Chondrocyte (in vitro differentiated cells): Measurements from ENCODE around the gene PDCD10. TPM values are rescaled to one million over a fixed set of nuclear protein-coding genes. Genes with fewer than 3 reads are reported as not detected.
A peak's percentile ranks its signal among the peaks of the same experiment; 100 is the strongest.

ENCODE experiments used
- DNase-seq: peaks from one replicate; pipeline ENCODE4 v3.0.0; 2021; ENCODE audit warnings: mixed read lengths, low spot score
- H3K27ac Mint-ChIP-seq: one replicate; pipeline ENCODE4 v1.8.0; 2021; ENCODE audit warnings: mild to moderate bottlenecking, moderate library complexity, mixed read lengths; ENCODE audit not compliant: unreplicated experiment
- H3K27me3 Mint-ChIP-seq: 2 replicates; pipeline ENCODE4 v1.8.0; 2021; ENCODE audit warnings: low read depth, mixed read lengths
- H3K36me3 Mint-ChIP-seq: 2 replicates; pipeline ENCODE4 v1.8.0; 2021; ENCODE audit warnings: low read depth, mixed read lengths
- H3K4me1 Mint-ChIP-seq: 2 replicates; pipeline ENCODE4 v1.8.0; 2021; ENCODE audit warnings: low read depth, mild to moderate bottlenecking, mixed read lengths
- H3K4me3 Mint-ChIP-seq: one replicate; pipeline ENCODE4 v1.8.0; 2021; ENCODE audit warnings: mild to moderate bottlenecking, moderate library complexity, mixed read lengths; ENCODE audit not compliant: unreplicated experiment
- H3K9me3 Mint-ChIP-seq: 2 replicates; pipeline ENCODE4 v1.8.0; 2021; ENCODE audit warnings: low read depth, mixed read lengths
- CTCF ChIP-seq: fragments of 200-600 bp; sonication (generic); IDR thresholded peaks from 2 replicates; pipeline ENCODE4 v1.5.0; 2021; ENCODE audit warnings: antibody characterized with exemption, mild to moderate bottlenecking, moderate library complexity
- long read RNA-seq: library from polyadenylated mRNA; stranded (forward); transcript quantifications from one replicate; pipeline ENCODE4 v2.0.0, GENCODE V29; 2021
- total RNA-seq: library from RNA; stranded (reverse); gene quantifications from 3 replicates; pipeline ENCODE4 v1.2.1, GENCODE V29; 2021

The PDCD10 gene
- 37.2 to 40.7 TPM (median 39.1 TPM) in 3 replicates for total RNA-seq
- long read RNA-seq, transcript PDCD10-218 (8 exons, 1,276 nt), result major isoform, 36 of 54 reads
- long read RNA-seq, transcript PDCD10-208 (9 exons, 1,360 nt), result minor isoform, 8 of 54 reads
- long read RNA-seq, partial matches to known transcripts, result 0 of 54 reads
- long read RNA-seq, other reads (novel, unspliced or antisense), result 8 of 54 reads

- no peak for TF ChIP-seq CTCF
- Mint-ChIP-seq H3K36me3 (no peaks in the 10 kb centered on the region), H3K27me3 (peaks cover 13% of the 10 kb centered on the region), H3K4me3 (no peak within 1 kb of the TSS), H3K27ac (no peak within 1 kb of the TSS), H3K9me3 (no peaks in the 10 kb centered on the region), H3K4me1 (no peaks in the 10 kb centered on the region)
- peak; percentile 99 for DNase-seq
Measured at GRCh38 chr3:167734498-167735232, at the start of gene PDCD10. PDCD10 (minus strand) TSS chr3:167734892; CDS start chr3:167720157, 14,735 bp downstream.

- TF ChIP-seq CTCF, result no peak
- Mint-ChIP-seq H3K36me3 (no peaks in the 10 kb centered on the region), H3K9me3 (no peaks in the 10 kb centered on the region), H3K4me1 (no peaks in the 10 kb centered on the region), H3K27ac (no peak overlapping the region), H3K27me3 (peaks cover 20% of the 10 kb centered on the region), H3K4me3 (no peak overlapping the region)
- no peak for DNase-seq
Measured at GRCh38 chr3:167783781-167784180, 49.1 kb upstream of the PDCD10 start.

- peaks cover 20% of the 10 kb centered on the region for H3K27me3 Mint-ChIP-seq
- H3K9me3 Mint-ChIP-seq, result peaks cover 10% of the 10 kb centered on the region
- DNase-seq, result no peak
- TF ChIP-seq CTCF, result no peak
- H3K36me3 Mint-ChIP-seq, result no peaks in the 10 kb centered on the region
- H3K27ac Mint-ChIP-seq, result no peak overlapping the region
- no peak overlapping the region for H3K4me3 Mint-ChIP-seq
- no peaks in the 10 kb centered on the region for H3K4me1 Mint-ChIP-seq
Measured at GRCh38 chr3:167780214-167780883, 45.7 kb upstream of the PDCD10 start.

- Mint-ChIP-seq H3K36me3 (no peaks in the 10 kb centered on the region), H3K27ac (no peak overlapping the region), H3K9me3 (peaks cover 10% of the 10 kb centered on the region), H3K27me3 (peaks cover 10% of the 10 kb centered on the region), H3K4me1 (no peaks in the 10 kb centered on the region), H3K4me3 (no peak overlapping the region)
- no peak for DNase-seq
- TF ChIP-seq CTCF, result no peak
Measured at GRCh38 chr3:167777356-167777755, 42.7 kb upstream of the PDCD10 start.

- Mint-ChIP-seq H3K9me3 (peaks cover 10% of the 10 kb centered on the region), H3K27me3 (peaks cover 10% of the 10 kb centered on the region), H3K36me3 (no peaks in the 10 kb centered on the region), H3K27ac (no peak overlapping the region), H3K4me3 (no peak overlapping the region), H3K4me1 (no peaks in the 10 kb centered on the region)
- no peak for DNase-seq
- no peak for TF ChIP-seq CTCF
Measured at GRCh38 chr3:167776066-167776685, 41.5 kb upstream of the PDCD10 start.
